T-helper 2 cell treated with Interferon-gamma antibody and Interleukin-4, amounts not matched to agents 5 μg/mL and 100 μg/mL, for 36 hours (primary cell): ENCODE data around the gene SLX4IP.

Experiments
- DNase-seq: peaks from one replicate; pipeline ENCODE4 v3.0.0; 2021; ENCODE audit warnings: low spot score
- H3K27ac Mint-ChIP-seq: one replicate; pipeline ENCODE4 v1.8.0; 2021; ENCODE audit warnings: mild to moderate bottlenecking, mixed read lengths
- H3K27me3 Mint-ChIP-seq: one replicate; pipeline ENCODE4 v1.8.0; 2021; ENCODE audit warnings: low read depth, mixed read lengths
- H3K36me3 Mint-ChIP-seq: one replicate; pipeline ENCODE4 v1.8.0; 2021; ENCODE audit warnings: low read depth, mixed read lengths
- H3K4me1 Mint-ChIP-seq: one replicate; pipeline ENCODE4 v1.8.0; 2021; ENCODE audit warnings: low read depth, mixed read lengths
- H3K4me3 Mint-ChIP-seq: one replicate; pipeline ENCODE4 v1.8.0; 2022; ENCODE audit warnings: mild to moderate bottlenecking, moderate library complexity, mixed read lengths
- H3K9me3 Mint-ChIP-seq: one replicate; pipeline ENCODE4 v1.8.0; 2021; ENCODE audit warnings: mixed read lengths

Gene SLX4IP

GRCh38 chr20:10466325-10466724, 31.2 kb downstream of the SLX4IP start:
- Mint-ChIP-seq H3K36me3 (peaks cover 29% of the 10 kb centered on the region), H3K27ac (no peak overlapping the region), H3K27me3 (no peaks in the 10 kb centered on the region), H3K4me3 (no peak overlapping the region), H3K4me1 (peaks cover 29% of the 10 kb centered on the region), H3K9me3 (peaks cover 12% of the 10 kb centered on the region)
- DNase-seq: no peak

- H3K4me1 Mint-ChIP-seq: peaks cover 27% of the 10 kb centered on the region
- no peaks in the 10 kb centered on the region for H3K27me3 Mint-ChIP-seq
- peaks cover 12% of the 10 kb centered on the region for H3K9me3 Mint-ChIP-seq
- H3K4me3 Mint-ChIP-seq: no peak overlapping the region
- H3K36me3 Mint-ChIP-seq: peaks cover 25% of the 10 kb centered on the region
- H3K27ac Mint-ChIP-seq: no peak overlapping the region
- DNase-seq: no peak
Measured at GRCh38 chr20:10466855-10467254, 31.8 kb downstream of the SLX4IP start.

- H3K9me3 Mint-ChIP-seq: peaks cover 10% of the 10 kb centered on the region
Measured at GRCh38 chr20:10467681-10468339, 32.7 kb downstream of the SLX4IP start.

DNA sequence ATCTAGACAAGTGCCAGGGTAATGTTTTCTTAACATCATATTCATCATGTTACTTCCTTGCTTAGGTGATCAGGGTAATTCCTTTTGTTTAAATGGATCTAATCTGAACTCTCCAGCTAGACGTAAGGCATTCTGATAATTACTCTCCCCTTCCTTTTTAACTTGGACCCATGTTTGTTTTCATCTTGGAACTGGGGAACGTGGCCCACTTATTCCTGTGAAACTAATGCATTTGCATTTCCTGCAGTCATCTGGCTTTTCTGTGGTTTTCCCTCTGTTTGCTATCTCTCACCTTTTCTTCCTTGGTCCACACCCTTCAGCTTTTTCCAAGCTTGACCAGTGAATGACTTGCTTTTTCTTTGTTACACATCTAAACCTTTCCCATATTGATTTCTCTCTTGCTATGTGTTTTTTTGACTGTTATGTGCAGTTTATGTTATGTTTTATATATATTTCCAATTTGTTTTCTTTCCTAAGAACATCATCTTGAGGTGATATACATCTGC, 33.3 kb downstream of the SLX4IP start:
- Mint-ChIP-seq H3K4me1 (peaks cover 13% of the 10 kb centered on the region), H3K27ac (no peak overlapping the region), H3K27me3 (no peaks in the 10 kb centered on the region), H3K36me3 (peaks cover 11% of the 10 kb centered on the region), H3K4me3 (no peak overlapping the region), H3K9me3 (peaks cover 4% of the 10 kb centered on the region)
- DNase-seq: no peak

More at GRCh38 chr20:10467681-10468339, 32.7 kb downstream of the SLX4IP start:
- Mint-ChIP-seq H3K27me3 (no peaks in the 10 kb centered on the region), H3K4me1 (peaks cover 18% of the 10 kb centered on the region), H3K4me3 (no peak overlapping the region), H3K36me3 (peaks cover 16% of the 10 kb centered on the region), H3K27ac (no peak overlapping the region)
- DNase-seq: no peak

DNA sequence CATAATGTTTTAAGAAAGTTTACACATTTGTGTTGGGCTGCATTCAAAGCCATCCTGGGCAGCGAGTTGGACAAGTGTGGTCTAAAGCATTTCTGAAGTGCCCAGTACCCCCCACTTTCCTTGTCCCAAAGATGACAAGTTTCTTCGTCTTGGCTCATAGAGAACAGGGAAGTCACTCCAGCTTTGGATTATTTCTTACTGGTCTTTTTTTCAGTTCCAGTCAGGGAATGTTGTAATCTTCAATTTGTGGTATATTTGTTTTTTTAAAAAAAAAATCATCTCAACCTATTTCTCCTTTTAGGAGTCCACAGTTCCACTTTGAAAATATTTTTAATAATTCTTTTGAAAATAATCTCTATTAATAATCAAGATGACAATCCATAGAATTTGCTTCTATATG, 34.0 kb downstream of the SLX4IP start:
- DNase-seq: no peak
- Mint-ChIP-seq H3K27ac (no peak overlapping the region), H3K4me3 (no peak overlapping the region), H3K27me3 (no peaks in the 10 kb centered on the region), H3K9me3 (no peaks in the 10 kb centered on the region), H3K4me1 (peaks cover 13% of the 10 kb centered on the region), H3K36me3 (peaks cover 6% of the 10 kb centered on the region)

DNA sequence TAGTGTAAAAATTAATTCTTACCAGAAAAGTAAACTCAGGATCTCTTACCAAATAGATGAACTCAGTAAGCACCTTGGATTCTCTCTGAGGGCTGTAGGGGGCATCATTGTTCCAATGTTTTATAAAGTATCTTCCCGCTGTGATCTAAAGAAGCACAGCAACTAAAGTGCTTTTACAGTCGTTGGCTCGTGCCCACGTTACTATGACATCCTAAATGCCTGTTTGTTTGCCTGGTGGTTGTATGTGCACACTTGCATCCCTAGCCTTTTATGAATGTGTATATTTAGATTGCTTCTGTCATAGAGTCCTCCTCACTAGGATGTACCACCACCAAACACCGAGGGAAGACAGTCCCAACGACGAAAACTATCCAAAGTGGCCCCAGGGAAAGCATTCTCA, 34.5 kb downstream of the SLX4IP start:
- peaks cover 13% of the 10 kb centered on the region for H3K4me1 Mint-ChIP-seq
- H3K27me3 Mint-ChIP-seq: no peaks in the 10 kb centered on the region
- H3K36me3 Mint-ChIP-seq: peaks cover 5% of the 10 kb centered on the region
- H3K4me3 Mint-ChIP-seq: no peak overlapping the region
- H3K9me3 Mint-ChIP-seq: no peaks in the 10 kb centered on the region
- DNase-seq: no peak
- H3K27ac Mint-ChIP-seq: peak overlapping the region; percentile 21

GRCh38 chr20:10470276-10470675, 35.2 kb downstream of the SLX4IP start:
- no peak overlapping the region for H3K27ac Mint-ChIP-seq
- peaks cover 18% of the 10 kb centered on the region for H3K4me1 Mint-ChIP-seq
- no peak for DNase-seq
- no peaks in the 10 kb centered on the region for H3K27me3 Mint-ChIP-seq
- H3K9me3 Mint-ChIP-seq: no peaks in the 10 kb centered on the region
- H3K36me3 Mint-ChIP-seq: peaks cover 3% of the 10 kb centered on the region
- no peak overlapping the region for H3K4me3 Mint-ChIP-seq

GRCh38 chr20:10472871-10473270, 37.8 kb downstream of the SLX4IP start:
- no peaks in the 10 kb centered on the region for H3K27me3 Mint-ChIP-seq
- peaks cover 5% of the 10 kb centered on the region for H3K36me3 Mint-ChIP-seq
- H3K4me3 Mint-ChIP-seq: no peak overlapping the region
- H3K9me3 Mint-ChIP-seq: no peaks in the 10 kb centered on the region
- DNase-seq: no peak
- H3K27ac Mint-ChIP-seq: no peak overlapping the region
- H3K4me1 Mint-ChIP-seq: peaks cover 28% of the 10 kb centered on the region

DNA sequence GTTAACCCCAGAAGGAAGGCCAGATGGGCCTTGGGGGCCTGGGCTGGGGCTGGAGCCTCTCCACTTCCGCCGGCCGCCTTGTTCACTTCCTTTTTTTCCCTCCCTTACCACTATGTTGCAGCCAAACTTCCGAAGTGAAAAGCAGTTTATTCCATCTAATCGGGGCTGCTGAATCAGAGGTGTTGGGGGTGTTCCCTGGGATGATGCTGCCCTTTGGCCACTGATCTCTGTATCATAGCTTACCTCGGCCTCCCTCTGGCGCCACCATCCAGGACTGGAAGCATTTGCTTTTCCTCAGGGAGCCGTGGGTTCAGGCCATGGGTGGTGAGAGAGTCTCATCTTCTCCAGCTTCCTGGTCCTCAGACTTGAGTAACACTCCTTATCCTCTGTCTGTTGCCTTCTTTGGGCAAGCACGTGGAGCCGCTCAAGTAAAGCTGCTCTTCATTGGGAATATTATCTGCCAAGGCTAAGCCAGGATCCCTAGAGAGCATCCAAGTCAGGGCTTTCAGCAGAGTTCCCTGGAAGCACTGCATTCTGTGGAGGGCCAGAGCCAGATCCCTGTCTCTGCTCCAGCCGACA, 39.6 kb downstream of the SLX4IP start:
- Mint-ChIP-seq H3K4me3 (no peak overlapping the region), H3K27ac (no peak overlapping the region), H3K4me1 (peaks cover 17% of the 10 kb centered on the region), H3K27me3 (no peaks in the 10 kb centered on the region), H3K9me3 (no peaks in the 10 kb centered on the region), H3K36me3 (peaks cover 5% of the 10 kb centered on the region)
- no peak for DNase-seq

- Mint-ChIP-seq H3K4me1 (peaks cover 15% of the 10 kb centered on the region), H3K4me3 (no peak overlapping the region), H3K27me3 (no peaks in the 10 kb centered on the region), H3K9me3 (no peaks in the 10 kb centered on the region), H3K36me3 (peaks cover 3% of the 10 kb centered on the region), H3K27ac (no peak overlapping the region)
- no peak for DNase-seq
Measured at GRCh38 chr20:10475225-10475624, 40.1 kb downstream of the SLX4IP start.

GRCh38 chr20:10476319-10476724, 41.2 kb downstream of the SLX4IP start:
- Mint-ChIP-seq H3K4me3 (no peak overlapping the region), H3K36me3 (peaks cover 3% of the 10 kb centered on the region), H3K4me1 (peaks cover 16% of the 10 kb centered on the region), H3K27ac (no peak overlapping the region), H3K9me3 (no peaks in the 10 kb centered on the region), H3K27me3 (no peaks in the 10 kb centered on the region)
- DNase-seq: no peak

GRCh38 chr20:10478205-10478604, 43.1 kb downstream of the SLX4IP start:
- DNase-seq: no peak
- H3K36me3 Mint-ChIP-seq: peaks cover 3% of the 10 kb centered on the region
- H3K9me3 Mint-ChIP-seq: no peaks in the 10 kb centered on the region
- peaks cover 16% of the 10 kb centered on the region for H3K4me1 Mint-ChIP-seq
- H3K4me3 Mint-ChIP-seq: no peak overlapping the region
- no peaks in the 10 kb centered on the region for H3K27me3 Mint-ChIP-seq
- H3K27ac Mint-ChIP-seq: no peak overlapping the region

DNA sequence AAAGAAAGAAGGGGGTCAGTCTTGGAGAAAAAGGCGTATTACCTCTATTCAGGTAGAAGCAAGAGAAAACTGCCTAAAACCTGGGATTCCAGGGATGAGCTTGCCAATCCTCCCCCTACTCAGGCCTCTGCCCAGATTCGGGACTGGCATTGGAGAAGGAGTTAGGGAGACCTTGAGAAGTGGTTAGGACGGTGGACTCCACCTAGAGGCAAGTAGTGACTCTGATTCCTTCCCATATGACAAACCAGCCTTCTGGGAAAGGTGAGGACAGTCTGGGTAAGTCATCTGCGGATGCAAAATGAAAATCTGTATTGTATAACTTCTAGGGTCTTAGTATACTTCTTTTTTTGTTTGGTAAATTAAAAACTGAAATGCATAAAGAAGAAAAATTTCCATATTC, 43.8 kb downstream of the SLX4IP start:
- Mint-ChIP-seq H3K9me3 (no peaks in the 10 kb centered on the region), H3K36me3 (peaks cover 3% of the 10 kb centered on the region), H3K27me3 (no peaks in the 10 kb centered on the region)

DNA sequence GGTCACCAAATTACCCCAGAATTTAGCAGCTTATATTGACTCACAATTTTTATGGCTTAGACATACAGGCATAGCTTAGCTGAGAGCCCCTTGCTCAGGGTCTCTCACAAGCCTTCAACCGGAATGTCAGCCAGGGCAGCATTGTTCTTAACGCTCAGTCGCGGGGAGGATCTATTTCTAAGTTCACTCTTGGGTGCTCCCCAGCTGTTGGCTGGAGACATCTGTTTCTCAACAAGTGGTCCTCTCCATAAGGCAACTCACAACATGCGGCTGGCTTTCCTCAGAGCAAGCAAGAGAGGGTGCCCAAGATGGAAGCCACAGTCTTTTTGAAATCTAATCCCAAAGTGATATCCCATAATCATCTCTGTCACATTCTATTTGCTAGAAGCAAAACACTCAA, 46.6 kb downstream of the SLX4IP start:
- DNase-seq: no peak
- Mint-ChIP-seq H3K9me3 (no peaks in the 10 kb centered on the region), H3K4me1 (peaks cover 1% of the 10 kb centered on the region), H3K36me3 (peaks cover 1% of the 10 kb centered on the region), H3K27ac (no peak overlapping the region), H3K4me3 (no peak overlapping the region), H3K27me3 (no peaks in the 10 kb centered on the region)

More for the DNA sequence above, 43.8 kb downstream of the SLX4IP start:
- Mint-ChIP-seq H3K4me1 (peaks cover 16% of the 10 kb centered on the region), H3K27ac (no peak overlapping the region), H3K4me3 (no peak overlapping the region)
- DNase-seq: no peak
